Lower lobe of right lung (tissue), 2 donors: ENCODE measurements around the gene FADS1. TPM values are rescaled to one million over a fixed set of nuclear protein-coding genes. Genes with fewer than 3 reads are reported as not detected.

Experiments used
- ATAC-seq, 2 donors: fragments of 200-7000 bp; cut with Tn5 transposase; one replicate each; pipeline ENCODE4 v1.9.1; 2020 to 2022; ENCODE audit warnings: mild to moderate bottlenecking in 2 of 2, moderate library complexity in 2 of 2
- DNase-seq: peaks from one replicate; pipeline ENCODE4 v3.0.0-alpha.2; 2020
- H3K27ac ChIP-seq: fragments of 200-600 bp; one replicate; pipeline ENCODE4 v1.8.0; 2022
- H3K27me3 ChIP-seq: fragments of 200-600 bp; one replicate; pipeline ENCODE4 v1.8.0; 2022; ENCODE audit warnings: low read depth
- H3K36me3 ChIP-seq: fragments of 200-600 bp; one replicate; pipeline ENCODE4 v1.8.0; 2022; ENCODE audit warnings: mild to moderate bottlenecking
- H3K4me1 ChIP-seq: fragments of 200-600 bp; one replicate; pipeline ENCODE4 v1.8.0; 2022
- H3K4me3 ChIP-seq: fragments of 200-600 bp; one replicate; pipeline ENCODE4 v1.8.0; 2022; ENCODE audit warnings: mild to moderate bottlenecking
- H3K9me3 ChIP-seq: fragments of 200-600 bp; one replicate; pipeline ENCODE4 v1.8.0; 2022
- intact Hi-C: fragments of 100-400 bp; cut with DNase I; formaldehyde crosslinking; loops from one replicate; pipeline ENCODE4 v1.11.0; 2022
- total RNA-seq: library from RNA; stranded (reverse); fragmentation: NEBNext Ultra II Directional; extraction: Animal tissue kit (Norgen Biotek cat#: 25700); gene quantifications from one replicate; pipeline ENCODE4 v1.2.1, GENCODE V29; 2021
- TF ChIP-seq, protein P1 (sequence below): fragments of 200-600 bp; IDR thresholded peaks from one replicate; pipeline ENCODE4 v1.8.0; 2022; ENCODE audit warnings: antibody characterized with exemption, mild to moderate bottlenecking
- donor health status: DM: no; HTN: yes; CAD: no; lungs with severe emphysema.

Gene FADS1
- total RNA-seq, 1 donor from 2014 or later, result 63.6 TPM

DNA sequence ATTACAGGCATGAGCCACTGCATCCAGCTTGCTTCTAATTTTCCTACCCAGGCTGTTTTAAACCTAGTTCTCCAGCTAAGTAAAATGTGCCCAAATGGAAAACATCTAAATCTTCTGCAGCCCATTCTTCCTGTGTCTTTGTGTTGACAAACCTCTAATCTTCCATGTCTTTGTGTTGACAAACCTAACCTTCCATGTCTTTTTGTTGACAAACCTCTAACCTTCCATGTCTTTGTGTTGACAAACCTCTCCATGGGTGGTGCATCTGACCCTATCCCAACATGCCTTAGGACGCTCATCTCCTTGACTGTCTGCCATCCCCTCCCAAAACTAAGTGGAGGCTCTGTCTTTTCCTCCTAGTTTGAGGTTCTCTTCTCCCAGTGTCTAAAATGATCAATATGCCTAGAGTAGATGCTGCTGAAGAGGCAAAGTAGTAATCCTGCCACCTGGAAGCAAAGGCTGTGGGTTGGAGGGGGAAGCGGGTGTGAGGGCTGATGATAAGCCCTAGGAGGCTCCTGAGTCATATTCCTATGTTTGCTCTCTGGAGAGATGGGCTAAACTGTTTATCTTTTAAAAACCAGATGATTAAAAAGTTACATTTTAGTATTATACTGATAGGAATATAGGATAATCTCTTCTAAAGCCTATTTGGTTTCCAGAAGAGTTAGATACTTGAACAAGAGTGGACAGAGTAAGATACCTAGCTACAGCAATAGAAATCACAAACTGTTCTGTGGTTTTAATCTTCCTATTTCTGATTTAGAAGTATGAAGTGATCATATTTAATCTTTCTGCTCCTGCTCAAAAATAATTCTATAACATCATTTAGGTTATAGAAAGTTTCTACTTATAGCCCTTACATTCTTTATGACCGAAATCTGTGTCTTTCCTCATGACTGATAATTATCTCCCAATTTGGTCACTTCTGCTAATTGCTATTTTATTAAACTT, 16.2 kb downstream of the FADS1 start:
- ATAC-seq (no peak), DNase-seq (no peak)
- TF ChIP-seq, protein P1, sequence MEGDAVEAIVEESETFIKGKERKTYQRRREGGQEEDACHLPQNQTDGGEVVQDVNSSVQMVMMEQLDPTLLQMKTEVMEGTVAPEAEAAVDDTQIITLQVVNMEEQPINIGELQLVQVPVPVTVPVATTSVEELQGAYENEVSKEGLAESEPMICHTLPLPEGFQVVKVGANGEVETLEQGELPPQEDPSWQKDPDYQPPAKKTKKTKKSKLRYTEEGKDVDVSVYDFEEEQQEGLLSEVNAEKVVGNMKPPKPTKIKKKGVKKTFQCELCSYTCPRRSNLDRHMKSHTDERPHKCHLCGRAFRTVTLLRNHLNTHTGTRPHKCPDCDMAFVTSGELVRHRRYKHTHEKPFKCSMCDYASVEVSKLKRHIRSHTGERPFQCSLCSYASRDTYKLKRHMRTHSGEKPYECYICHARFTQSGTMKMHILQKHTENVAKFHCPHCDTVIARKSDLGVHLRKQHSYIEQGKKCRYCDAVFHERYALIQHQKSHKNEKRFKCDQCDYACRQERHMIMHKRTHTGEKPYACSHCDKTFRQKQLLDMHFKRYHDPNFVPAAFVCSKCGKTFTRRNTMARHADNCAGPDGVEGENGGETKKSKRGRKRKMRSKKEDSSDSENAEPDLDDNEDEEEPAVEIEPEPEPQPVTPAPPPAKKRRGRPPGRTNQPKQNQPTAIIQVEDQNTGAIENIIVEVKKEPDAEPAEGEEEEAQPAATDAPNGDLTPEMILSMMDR, result no peak
- Histone ChIP-seq H3K27me3 (no peaks in the 10 kb centered on the region), H3K27ac (no peak overlapping the region), H3K36me3 (peaks cover 52% of the 10 kb centered on the region), H3K4me3 (no peak overlapping the region), H3K9me3 (no peaks in the 10 kb centered on the region), H3K4me1 (peaks cover 7% of the 10 kb centered on the region)
- intact Hi-C loops, result no loop called here

DNA sequence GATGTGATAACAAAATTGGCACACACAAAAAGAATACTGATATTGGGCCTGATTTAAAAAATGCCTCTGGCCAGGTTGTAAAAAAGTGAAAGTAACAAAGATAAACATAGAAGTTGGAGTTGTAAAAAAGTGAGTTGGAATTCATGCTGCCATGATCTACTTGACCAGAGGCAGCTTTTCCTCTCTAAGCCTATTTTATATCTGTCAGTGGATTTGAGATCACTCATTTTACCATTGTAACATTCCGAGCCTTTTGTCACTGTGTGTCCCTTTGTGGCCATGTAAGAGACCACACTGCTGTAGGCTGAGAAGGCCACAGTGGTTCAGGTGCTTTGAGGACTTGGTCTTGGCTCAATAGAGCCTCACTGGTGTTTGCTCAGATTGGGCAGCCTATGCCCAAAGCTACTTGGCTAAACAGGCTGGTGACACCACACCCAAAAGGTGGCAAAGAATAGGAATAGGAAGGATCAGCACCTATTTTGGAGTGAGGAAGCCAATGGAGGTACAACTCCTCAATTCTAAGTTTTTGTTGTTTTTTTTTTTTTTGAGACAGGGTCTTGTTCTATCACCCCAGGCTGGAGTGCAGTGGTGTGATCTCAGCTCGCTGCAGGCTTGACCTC, 17.0 kb downstream of the FADS1 start:
- ATAC-seq (no peak), DNase-seq (no peak)
- peaks cover 7% of the 10 kb centered on the region for H3K4me1 ChIP-seq
- TF ChIP-seq, protein P1, result no peak
- H3K9me3 ChIP-seq, result no peaks in the 10 kb centered on the region
- H3K36me3 ChIP-seq, result peaks cover 49% of the 10 kb centered on the region
- no peak overlapping the region for H3K27ac ChIP-seq
- H3K4me3 ChIP-seq, result no peak overlapping the region
- H3K27me3 ChIP-seq, result no peaks in the 10 kb centered on the region
- intact Hi-C loops, result no loop called here

DNA sequence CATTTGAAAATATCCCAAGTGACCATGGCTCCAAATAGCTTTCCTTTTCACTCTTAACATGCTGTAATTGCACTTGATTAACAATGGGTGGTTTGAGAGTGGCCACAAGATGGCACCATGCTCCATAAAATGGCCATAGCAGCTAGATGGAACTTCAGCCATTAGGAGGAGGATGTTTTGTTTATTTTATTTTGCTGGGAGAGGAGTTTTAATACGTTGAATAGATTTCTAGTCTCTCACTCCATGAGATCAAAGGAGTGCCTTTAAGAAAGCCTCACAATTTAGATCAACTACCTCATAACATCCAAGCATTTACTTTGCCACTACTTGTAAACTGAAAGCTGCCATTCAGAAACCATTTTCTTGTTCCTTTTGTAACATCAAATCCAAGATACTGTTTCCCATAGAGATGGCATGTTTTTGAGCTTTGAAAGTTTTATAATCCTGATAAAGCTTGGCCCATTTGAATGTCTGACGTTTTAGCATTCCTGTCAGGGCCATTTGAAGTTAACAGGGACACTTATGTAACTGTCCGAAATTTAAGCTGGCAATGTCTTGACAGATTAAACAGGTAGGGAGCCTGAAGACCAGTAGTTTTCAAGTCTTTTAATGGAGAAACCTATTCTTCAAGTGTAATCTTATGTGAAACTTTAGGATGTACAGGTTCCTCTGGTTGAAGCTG, 19.4 kb downstream of the FADS1 start:
- DNase-seq, result peak; percentile 69
- intact Hi-C loops, result no loop called here
- peak overlapping the region; percentile 50 for H3K27ac ChIP-seq

DNA sequence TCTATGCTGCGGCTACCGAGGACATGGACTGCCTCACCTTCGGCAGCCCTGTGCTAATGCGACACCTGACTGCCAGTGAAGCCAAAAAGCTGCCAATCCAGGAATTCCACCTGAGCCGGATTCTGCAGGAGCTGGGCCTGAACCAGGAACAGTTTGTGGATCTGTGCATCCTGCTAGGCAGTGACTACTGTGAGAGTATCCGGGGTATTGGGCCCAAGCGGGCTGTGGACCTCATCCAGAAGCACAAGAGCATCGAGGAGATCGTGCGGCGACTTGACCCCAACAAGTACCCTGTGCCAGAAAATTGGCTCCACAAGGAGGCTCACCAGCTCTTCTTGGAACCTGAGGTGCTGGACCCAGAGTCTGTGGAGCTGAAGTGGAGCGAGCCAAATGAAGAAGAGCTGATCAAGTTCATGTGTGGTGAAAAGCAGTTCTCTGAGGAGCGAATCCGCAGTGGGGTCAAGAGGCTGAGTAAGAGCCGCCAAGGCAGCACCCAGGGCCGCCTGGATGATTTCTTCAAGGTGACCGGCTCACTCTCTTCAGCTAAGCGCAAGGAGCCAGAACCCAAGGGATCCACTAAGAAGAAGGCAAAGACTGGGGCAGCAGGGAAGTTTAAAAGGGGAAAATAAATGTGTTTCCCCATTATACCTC, 20.8 kb downstream of the FADS1 start:
- Histone ChIP-seq H3K4me1 (peaks cover 24% of the 10 kb centered on the region), H3K4me3 (no peak overlapping the region), H3K27me3 (no peaks in the 10 kb centered on the region), H3K36me3 (peaks cover 12% of the 10 kb centered on the region), H3K9me3 (no peaks in the 10 kb centered on the region), H3K27ac (no peak overlapping the region)
- ATAC-seq, result no peak
- intact Hi-C loops, result no loop called here
- TF ChIP-seq, protein P1, result no peak
- DNase-seq, result no peak

More for the DNA sequence above, 19.4 kb downstream of the FADS1 start:
- peaks cover 14% of the 10 kb centered on the region for H3K4me1 ChIP-seq
- ATAC-seq, result peak; percentile 53 to 60
- H3K36me3 ChIP-seq, result peaks cover 25% of the 10 kb centered on the region
- H3K27me3 ChIP-seq, result no peaks in the 10 kb centered on the region
- H3K9me3 ChIP-seq, result no peaks in the 10 kb centered on the region
- H3K4me3 ChIP-seq, result no peak overlapping the region
- TF ChIP-seq, protein P1, result peak; percentile 88

DNA sequence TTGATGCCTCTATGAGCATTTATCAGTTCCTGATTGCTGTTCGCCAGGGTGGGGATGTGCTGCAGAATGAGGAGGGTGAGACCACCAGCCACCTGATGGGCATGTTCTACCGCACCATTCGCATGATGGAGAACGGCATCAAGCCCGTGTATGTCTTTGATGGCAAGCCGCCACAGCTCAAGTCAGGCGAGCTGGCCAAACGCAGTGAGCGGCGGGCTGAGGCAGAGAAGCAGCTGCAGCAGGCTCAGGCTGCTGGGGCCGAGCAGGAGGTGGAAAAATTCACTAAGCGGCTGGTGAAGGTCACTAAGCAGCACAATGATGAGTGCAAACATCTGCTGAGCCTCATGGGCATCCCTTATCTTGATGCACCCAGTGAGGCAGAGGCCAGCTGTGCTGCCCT, 21.3 kb downstream of the FADS1 start:
- Histone ChIP-seq H3K36me3 (peaks cover 14% of the 10 kb centered on the region), H3K27me3 (no peaks in the 10 kb centered on the region), H3K4me3 (no peak overlapping the region), H3K4me1 (peaks cover 28% of the 10 kb centered on the region), H3K9me3 (no peaks in the 10 kb centered on the region), H3K27ac (no peak overlapping the region)
- TF ChIP-seq, protein P1, result no peak
- ATAC-seq (no peak), DNase-seq (no peak)
- intact Hi-C loops, result no loop called here
